Smooth muscle cell (in vitro differentiated cells): ENCODE data around the gene TRIM62. TPM values are rescaled to one million over a fixed set of nuclear protein-coding genes. Genes with fewer than 3 reads are reported as not detected.
A peak's percentile ranks its signal among the peaks of the same experiment; 100 is the strongest.

ENCODE experiments used
- DNase-seq: peaks from one replicate; lab custom pipeline; 2025; ENCODE audit not compliant: unreplicated experiment; lab: John Stamatoyannopoulos, UW
- H2AFZ ChIP-seq: fragments of 200-600 bp; sonication (generic); 2 replicates; pipeline ENCODE4 v1.6.0; 2016; ENCODE audit warnings: antibody characterized with exemption, low read depth, mild to moderate bottlenecking
- H3F3A ChIP-seq: fragments of 200-600 bp; sonication (generic); 2 replicates; pipeline ENCODE4 v1.6.0; 2017; ENCODE audit warnings: antibody characterized with exemption, low read depth
- H3K27ac ChIP-seq: fragments of 200-600 bp; sonication (generic); 2 replicates; pipeline ENCODE4 v1.5.1; 2016; ENCODE audit warnings: low read depth, mild to moderate bottlenecking
- H3K27me3 ChIP-seq: fragments of 200-600 bp; sonication (generic); 2 replicates; pipeline ENCODE4 v1.6.1; 2016; ENCODE audit warnings: low read depth, mild to moderate bottlenecking
- H3K36me3 ChIP-seq: fragments of 200-600 bp; sonication (generic); 2 replicates; pipeline ENCODE4 v1.5.1; 2016; ENCODE audit warnings: low read depth
- H3K4me1 ChIP-seq: fragments of 200-600 bp; sonication (generic); 2 replicates; pipeline ENCODE4 v1.5.1; 2016; ENCODE audit warnings: low read depth
- H3K4me2 ChIP-seq: fragments of 200-600 bp; sonication (generic); 2 replicates; pipeline ENCODE4 v1.6.0; 2016; ENCODE audit warnings: mild to moderate bottlenecking
- H3K4me3 ChIP-seq: fragments of 200-600 bp; sonication (generic); 2 replicates; pipeline ENCODE4 v1.5.1; 2016; ENCODE audit warnings: mild to moderate bottlenecking
- H3K79me2 ChIP-seq: fragments of 200-600 bp; sonication (generic); 2 replicates; pipeline ENCODE4 v1.6.0; 2016; ENCODE audit warnings: low read depth, mild to moderate bottlenecking
- H3K9ac ChIP-seq: fragments of 200-600 bp; sonication (generic); 2 replicates; pipeline ENCODE4 v1.6.0; 2016; ENCODE audit warnings: low read depth
- H3K9me3 ChIP-seq: fragments of 200-600 bp; sonication (generic); replicated peaks from 2 replicates; pipeline ENCODE4 v1.5.1; 2016; ENCODE audit warnings: low read depth
- H4K20me1 ChIP-seq: fragments of 200-600 bp; sonication (generic); 2 replicates; pipeline ENCODE4 v1.6.0; 2016; ENCODE audit warnings: low read depth
- WGBS: methylation state at CpG from one replicate; pipeline ENCODE4 v1.1.7; 2016; ENCODE audit warnings: low lambda C conversion rate; 5-methylcytosine and 5-hydroxymethylcytosine counted together
- polyA plus RNA-seq: library from polyadenylated mRNA; unstranded; fragments of >200 nt; fragmentation: Nextera tagmentation; extraction: Ambion mirVana; gene quantifications from 2 replicates; pipeline ENCODE4 v1.2.1, GENCODE V29; 2016
- total RNA-seq: library from RNA; depleted of rRNA; stranded (reverse); fragments of >200 nt; gene quantifications from 2 replicates; pipeline ENCODE4 v1.2.3, GENCODE V29; 2014
- TF ChIP-seq, protein P1 (sequence below): fragments of 200-600 bp; sonication (generic); IDR thresholded peaks from 2 replicates; pipeline ENCODE4 v1.5.1; 2017; ENCODE audit warnings: borderline replicate concordance, mild to moderate bottlenecking, antibody characterized with exemption; ENCODE audit not compliant: insufficient read depth, poor library complexity, severe bottlenecking

Gene TRIM62
- total and polyA plus RNA-seq, 2 experiments from 2014 or later = 1.3 to 3.9 TPM

DNA sequence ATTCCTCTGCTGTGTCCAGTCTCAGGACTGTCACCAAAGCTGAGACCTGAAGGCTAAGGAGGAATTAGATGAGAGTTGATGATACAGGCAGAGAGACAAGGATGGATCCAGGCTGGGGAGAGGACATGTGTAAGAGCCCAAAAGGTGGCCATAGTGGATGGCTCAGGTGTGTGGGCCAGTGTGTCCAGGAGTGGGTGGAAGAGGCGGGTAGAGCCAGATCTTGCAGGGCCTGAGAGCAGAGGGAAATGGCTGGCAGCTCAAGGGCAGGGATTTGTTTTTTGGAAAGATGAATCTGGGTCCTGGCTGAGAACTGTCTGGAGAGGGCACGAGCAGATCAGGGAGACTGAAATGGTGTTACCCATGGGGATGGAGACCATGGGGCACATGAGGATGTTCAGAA lies 62.8 kb downstream of the TRIM62 start:
- no peak overlapping the region for H3K4me3 ChIP-seq
- H3K79me2 ChIP-seq = no peaks in the 10 kb centered on the region
- H4K20me1 ChIP-seq = no peaks in the 10 kb centered on the region
- H3K9me3 ChIP-seq = no peaks in the 10 kb centered on the region
- TF ChIP-seq, protein P1, sequence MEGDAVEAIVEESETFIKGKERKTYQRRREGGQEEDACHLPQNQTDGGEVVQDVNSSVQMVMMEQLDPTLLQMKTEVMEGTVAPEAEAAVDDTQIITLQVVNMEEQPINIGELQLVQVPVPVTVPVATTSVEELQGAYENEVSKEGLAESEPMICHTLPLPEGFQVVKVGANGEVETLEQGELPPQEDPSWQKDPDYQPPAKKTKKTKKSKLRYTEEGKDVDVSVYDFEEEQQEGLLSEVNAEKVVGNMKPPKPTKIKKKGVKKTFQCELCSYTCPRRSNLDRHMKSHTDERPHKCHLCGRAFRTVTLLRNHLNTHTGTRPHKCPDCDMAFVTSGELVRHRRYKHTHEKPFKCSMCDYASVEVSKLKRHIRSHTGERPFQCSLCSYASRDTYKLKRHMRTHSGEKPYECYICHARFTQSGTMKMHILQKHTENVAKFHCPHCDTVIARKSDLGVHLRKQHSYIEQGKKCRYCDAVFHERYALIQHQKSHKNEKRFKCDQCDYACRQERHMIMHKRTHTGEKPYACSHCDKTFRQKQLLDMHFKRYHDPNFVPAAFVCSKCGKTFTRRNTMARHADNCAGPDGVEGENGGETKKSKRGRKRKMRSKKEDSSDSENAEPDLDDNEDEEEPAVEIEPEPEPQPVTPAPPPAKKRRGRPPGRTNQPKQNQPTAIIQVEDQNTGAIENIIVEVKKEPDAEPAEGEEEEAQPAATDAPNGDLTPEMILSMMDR = no peak
- no peaks in the 10 kb centered on the region for H3F3A ChIP-seq
- no peak overlapping the region for H3K27ac ChIP-seq
- 89% methylated on average over 2 of the region's 2 CpGs for WGBS
- H3K4me2 ChIP-seq = no peak overlapping the region
- no peaks in the 10 kb centered on the region for H3K4me1 ChIP-seq
- no peak overlapping the region for H2AFZ ChIP-seq
- H3K36me3 ChIP-seq = no peaks in the 10 kb centered on the region
- H3K9ac ChIP-seq = no peak overlapping the region
- no peaks in the 10 kb centered on the region for H3K27me3 ChIP-seq
- DNase-seq = no peak

DNA sequence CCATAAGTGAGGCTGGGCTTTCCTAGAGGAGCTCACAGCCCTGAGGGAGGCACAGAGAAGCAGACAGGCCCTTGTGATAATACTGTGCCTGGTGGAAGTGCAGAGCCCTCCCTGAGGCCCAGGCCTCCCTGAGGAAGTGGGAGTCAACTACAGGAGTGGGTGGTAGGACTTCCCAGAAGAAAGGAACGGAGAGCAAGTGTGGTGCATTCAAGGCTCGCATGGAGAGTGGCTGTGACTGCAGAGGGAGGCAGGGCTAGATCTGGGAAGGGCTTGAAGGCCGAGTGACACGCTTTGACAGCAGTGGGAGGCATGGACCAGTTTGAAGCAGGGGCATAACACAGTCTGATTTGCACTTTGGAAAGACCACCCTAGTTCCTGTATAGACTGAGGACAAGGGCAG lies 63.6 kb downstream of the TRIM62 start:
- H3K36me3 ChIP-seq = no peaks in the 10 kb centered on the region
- H4K20me1 ChIP-seq = no peaks in the 10 kb centered on the region
- H3K4me3 ChIP-seq = no peak overlapping the region
- no peak for DNase-seq
- no peak overlapping the region for H3K4me2 ChIP-seq
- no peak overlapping the region for H2AFZ ChIP-seq
- no peaks in the 10 kb centered on the region for H3F3A ChIP-seq
- no peak overlapping the region for H3K27ac ChIP-seq
- no peaks in the 10 kb centered on the region for H3K9me3 ChIP-seq
- H3K4me1 ChIP-seq = no peaks in the 10 kb centered on the region
- no peak overlapping the region for H3K9ac ChIP-seq
- WGBS = 62% methylated on average over 4 of the region's 4 CpGs
- no peaks in the 10 kb centered on the region for H3K27me3 ChIP-seq
- TF ChIP-seq, protein P1 = no peak
- no peaks in the 10 kb centered on the region for H3K79me2 ChIP-seq

DNA sequence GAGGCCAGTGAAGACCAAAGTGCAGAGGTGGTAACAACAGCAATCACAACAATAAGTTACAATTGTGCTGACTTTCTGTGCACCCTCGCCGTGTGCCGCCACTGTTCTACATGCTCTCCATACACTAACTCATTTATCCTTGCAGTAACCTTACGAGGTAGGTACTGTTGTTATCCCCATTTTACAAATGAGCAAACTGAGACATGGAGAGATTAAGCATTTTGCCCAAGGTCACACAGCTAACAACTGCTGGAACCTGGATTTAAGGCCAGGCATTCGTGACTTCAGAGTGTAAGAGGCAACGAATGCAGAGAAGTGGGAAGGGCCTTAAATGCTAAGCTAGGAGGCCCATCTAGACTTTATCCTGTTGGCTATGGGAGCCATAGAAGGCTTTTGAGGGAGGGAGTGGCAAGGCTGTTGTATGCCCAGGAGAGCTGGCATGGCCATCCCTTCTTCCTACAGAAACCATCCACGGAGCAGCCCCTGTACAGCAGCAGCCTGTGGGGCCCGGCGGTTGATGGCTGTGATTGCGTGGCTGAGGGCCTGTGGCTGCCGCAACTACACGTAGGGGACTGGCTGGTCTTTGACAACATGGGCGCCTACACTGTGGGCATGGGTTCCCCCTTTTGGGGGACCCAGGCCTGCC lies 64.3 kb downstream of the TRIM62 start:
- Histone ChIP-seq H3K9ac (no peak overlapping the region), H4K20me1 (no peaks in the 10 kb centered on the region), H3K36me3 (no peaks in the 10 kb centered on the region), H2AFZ (no peak overlapping the region), H3K4me3 (no peak overlapping the region), H3F3A (no peaks in the 10 kb centered on the region), H3K79me2 (no peaks in the 10 kb centered on the region), H3K4me1 (no peaks in the 10 kb centered on the region), H3K9me3 (no peaks in the 10 kb centered on the region), H3K4me2 (no peak overlapping the region), H3K27me3 (no peaks in the 10 kb centered on the region), H3K27ac (no peak overlapping the region)
- TF ChIP-seq, protein P1 = no peak
- no peak for DNase-seq
- WGBS = 96% methylated on average over 13 of the region's 13 CpGs

DNA sequence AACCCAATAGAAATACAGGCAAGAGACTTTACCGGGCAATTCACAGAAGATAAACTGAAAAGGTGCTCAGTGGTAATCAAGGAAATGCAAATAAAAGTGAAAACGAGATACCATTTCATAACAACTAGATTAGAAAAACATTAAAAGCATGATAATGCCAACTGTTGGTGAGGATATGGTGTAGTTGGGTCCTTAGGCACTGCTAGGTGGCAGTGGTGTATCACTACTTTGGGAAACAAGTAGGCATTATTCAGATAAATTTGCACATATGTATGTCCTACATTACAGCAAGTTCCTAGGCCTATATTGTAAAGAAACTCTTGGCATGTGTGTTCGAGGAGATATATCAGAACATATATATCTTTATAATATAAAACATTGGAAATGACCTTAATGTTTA lies 69.9 kb downstream of the TRIM62 start:
- Histone ChIP-seq H3K4me2 (no peak overlapping the region), H3K27me3 (no peaks in the 10 kb centered on the region), H3K4me1 (no peaks in the 10 kb centered on the region), H2AFZ (no peak overlapping the region), H3K36me3 (peaks cover 11% of the 10 kb centered on the region), H3K79me2 (no peaks in the 10 kb centered on the region), H3K27ac (no peak overlapping the region), H3K9ac (no peak overlapping the region), H3F3A (no peaks in the 10 kb centered on the region), H3K4me3 (no peak overlapping the region), H4K20me1 (no peaks in the 10 kb centered on the region), H3K9me3 (no peaks in the 10 kb centered on the region)
- TF ChIP-seq, protein P1 = peak; percentile 31
- no peak for DNase-seq
- 68% methylated on average over 3 of the region's 3 CpGs for WGBS
